Neural cell (in vitro differentiated cells): ENCODE results near the gene TEX35. TPM values are rescaled to one million over a fixed set of nuclear protein-coding genes. Genes with fewer than 3 reads are reported as not detected.

Experiments
- H2AFZ ChIP-seq: fragments of 200-600, 300-800 bp; sonication (generic), shearing (Covaris generic); 2 replicates; pipeline ENCODE4 v1.6.0; 2014; ENCODE audit warnings: low read depth, mild to moderate bottlenecking, antibody characterized with exemption, low read length, moderate library complexity
- H3F3A ChIP-seq: fragments of 200-600 bp; shearing (Covaris generic); 2 replicates; pipeline ENCODE4 v1.6.1; 2016; ENCODE audit warnings: mild to moderate bottlenecking, moderate library complexity, mixed read lengths, antibody characterized with exemption, low read length; ENCODE audit not compliant: insufficient read depth, poor library complexity, severe bottlenecking
- H3K27ac ChIP-seq: fragments of 200-600, 300-800 bp; sonication (generic), shearing (Covaris generic); 2 replicates; pipeline ENCODE4 v1.5.1; 2014; ENCODE audit warnings: mild to moderate bottlenecking, low read length, moderate library complexity
- H3K27me3 ChIP-seq: fragments of 300-800, 200-600 bp; sonication (generic), shearing (Covaris generic); 2 replicates; pipeline ENCODE4 v1.6.0; 2014; ENCODE audit warnings: mild to moderate bottlenecking, low read depth, low read length, moderate library complexity; ENCODE audit not compliant: insufficient read depth
- H3K36me3 ChIP-seq: fragments of 300-800, 200-600 bp; sonication (generic), shearing (Covaris generic); 2 replicates; pipeline ENCODE4 v1.5.1; 2014; ENCODE audit warnings: mild to moderate bottlenecking, antibody characterized with exemption, low read length, moderate library complexity; ENCODE audit not compliant: insufficient read depth
- H3K4me2 ChIP-seq: fragments of 300-800, 200-600 bp; sonication (generic), shearing (Covaris generic); 2 replicates; pipeline ENCODE4 v1.6.0; 2014; ENCODE audit warnings: mild to moderate bottlenecking, low read length
- H3K4me3 ChIP-seq: fragments of 300-800, 200-600 bp; sonication (generic), shearing (Covaris generic); 2 replicates; pipeline ENCODE4 v1.5.1; 2014; ENCODE audit warnings: mild to moderate bottlenecking, low read length, moderate library complexity
- H3K79me2 ChIP-seq: fragments of 200-600 bp; shearing (Covaris generic); replicated peaks from 2 replicates; pipeline ENCODE4 v1.6.0; 2014; ENCODE audit warnings: mild to moderate bottlenecking, low read length, moderate library complexity; ENCODE audit not compliant: insufficient read depth
- H3K9ac ChIP-seq: fragments of 300-800, 200-600 bp; sonication (generic), shearing (Covaris generic); 2 replicates; pipeline ENCODE4 v1.6.1; 2016; ENCODE audit warnings: mild to moderate bottlenecking, low read length, mixed read lengths
- H3K9me2 ChIP-seq: fragments of 200-600 bp; shearing (Covaris generic); 2 replicates; pipeline ENCODE4 v1.6.1; 2016; ENCODE audit warnings: mild to moderate bottlenecking, low read length, mixed read lengths; ENCODE audit not compliant: insufficient read depth
- H3K9me3 ChIP-seq: fragments of 200-600, 300-800 bp; sonication (generic), shearing (Covaris generic); 2 replicates; pipeline ENCODE4 v1.6.1; 2016; ENCODE audit warnings: mild to moderate bottlenecking, mixed run types, low read length, moderate library complexity, mixed read lengths
- H4K20me1 ChIP-seq: fragments of 200-600 bp; shearing (Covaris generic); 2 replicates; pipeline ENCODE4 v1.6.1; 2016; ENCODE audit warnings: mild to moderate bottlenecking, mixed run types; ENCODE audit not compliant: insufficient read depth
- EP300 ChIP-seq: fragments of 450-650 bp; conservative IDR thresholded peaks from 2 replicates; pipeline ENCODE4 v1.6.1; 2014; ENCODE audit warnings: antibody characterized with exemption, mild to moderate bottlenecking, moderate library complexity; ENCODE audit not compliant: poor library complexity, severe bottlenecking
- EZH2 ChIP-seq: fragments of 200-600, 300-800 bp; shearing (Covaris generic), sonication (generic); IDR thresholded peaks from 2 replicates; pipeline ENCODE4 v1.6.1; 2014; ENCODE audit warnings: antibody characterized with exemption, low read length, borderline replicate concordance, mild to moderate bottlenecking; ENCODE audit not compliant: insufficient read depth, poor library complexity, severe bottlenecking
- MXI1 ChIP-seq: fragments of 450-650 bp; conservative IDR thresholded peaks from 2 replicates; pipeline ENCODE4 v1.6.1; 2014; ENCODE audit warnings: antibody characterized with exemption, mild to moderate bottlenecking; ENCODE audit not compliant: poor library complexity, severe bottlenecking
- POLR2AphosphoS5 ChIP-seq: IDR thresholded peaks from 2 replicates; pipeline ENCODE4 v1.6.1; 2012
- RAD21 ChIP-seq: fragments of 450-650 bp; conservative IDR thresholded peaks from 2 replicates; pipeline ENCODE4 v1.6.1; 2014; ENCODE audit warnings: antibody characterized with exemption, mild to moderate bottlenecking, moderate library complexity
- REST ChIP-seq: IDR thresholded peaks from 2 replicates; pipeline ENCODE4 v1.6.1; 2012; ENCODE audit warnings: borderline replicate concordance
- SMC3 ChIP-seq: fragments of 450-650 bp; conservative IDR thresholded peaks from 2 replicates; pipeline ENCODE4 v1.6.1; 2014; ENCODE audit warnings: antibody characterized with exemption, mild to moderate bottlenecking, moderate library complexity; ENCODE audit not compliant: poor library complexity
- TAF1 ChIP-seq: IDR thresholded peaks from 2 replicates; pipeline ENCODE4 v1.6.1; 2012; ENCODE audit warnings: low read depth
- polyA plus RNA-seq: library from polyadenylated mRNA; depleted of rRNA; stranded (reverse); fragments of >200 nt; gene quantifications from 2 replicates; pipeline ENCODE4 v1.2.3, GENCODE V29; 2014
- TF ChIP-seq, protein P1 (sequence below): fragments of 450-650 bp; IDR thresholded peaks from 2 replicates; pipeline ENCODE4 v1.5.1; 2014; ENCODE audit warnings: antibody characterized with exemption, mild to moderate bottlenecking, moderate library complexity; ENCODE audit not compliant: poor library complexity, severe bottlenecking

The TEX35 gene
- polyA plus RNA-seq, 1 donor from 2014 or later: not detected

DNA sequence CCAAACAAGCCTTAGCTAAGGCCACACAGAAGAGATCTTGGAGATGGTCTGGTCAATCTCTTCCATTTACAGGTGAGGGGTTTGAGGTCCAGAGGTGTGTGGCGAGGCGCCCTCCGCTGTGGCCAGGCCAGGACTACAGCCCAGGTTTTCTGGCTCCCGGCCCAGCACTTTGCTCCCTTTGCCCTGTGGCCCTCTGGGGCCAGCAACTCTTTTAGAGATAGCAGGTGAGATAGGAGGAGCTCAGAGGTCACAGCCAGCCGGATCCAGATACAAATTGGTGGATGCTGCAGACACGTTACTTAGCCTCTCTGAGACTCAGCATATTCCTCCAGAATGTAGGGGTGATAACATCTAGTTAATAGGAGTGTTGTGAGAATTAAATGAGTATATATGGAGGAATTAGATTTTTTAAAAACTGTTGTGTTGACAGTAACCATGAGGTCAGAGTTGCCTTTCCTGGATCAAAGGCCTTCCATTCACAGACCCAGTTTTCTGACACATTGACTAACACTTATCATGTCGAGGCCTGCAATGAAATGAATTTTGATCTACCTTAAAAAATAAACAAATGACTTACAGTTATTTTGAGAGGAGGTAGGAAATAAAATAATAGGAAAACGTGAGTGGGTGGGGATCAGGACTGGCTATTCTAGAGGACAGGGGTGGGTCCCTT is 16.6 kb downstream of the TEX35 start:
- H3K4me2 ChIP-seq: no peak overlapping the region
- no peaks in the 10 kb centered on the region for H3K36me3 ChIP-seq
- H3K27ac ChIP-seq: no peak overlapping the region
- no peak overlapping the region for H2AFZ ChIP-seq
- H3K9me3 ChIP-seq: no peaks in the 10 kb centered on the region
- H3K9ac ChIP-seq: no peak overlapping the region
- no peak for TF ChIP-seq SMC3
- no peak for TF ChIP-seq POLR2AphosphoS5
- no peak for TF ChIP-seq EP300
- no peak for TF ChIP-seq EZH2
- TF ChIP-seq, protein P1, sequence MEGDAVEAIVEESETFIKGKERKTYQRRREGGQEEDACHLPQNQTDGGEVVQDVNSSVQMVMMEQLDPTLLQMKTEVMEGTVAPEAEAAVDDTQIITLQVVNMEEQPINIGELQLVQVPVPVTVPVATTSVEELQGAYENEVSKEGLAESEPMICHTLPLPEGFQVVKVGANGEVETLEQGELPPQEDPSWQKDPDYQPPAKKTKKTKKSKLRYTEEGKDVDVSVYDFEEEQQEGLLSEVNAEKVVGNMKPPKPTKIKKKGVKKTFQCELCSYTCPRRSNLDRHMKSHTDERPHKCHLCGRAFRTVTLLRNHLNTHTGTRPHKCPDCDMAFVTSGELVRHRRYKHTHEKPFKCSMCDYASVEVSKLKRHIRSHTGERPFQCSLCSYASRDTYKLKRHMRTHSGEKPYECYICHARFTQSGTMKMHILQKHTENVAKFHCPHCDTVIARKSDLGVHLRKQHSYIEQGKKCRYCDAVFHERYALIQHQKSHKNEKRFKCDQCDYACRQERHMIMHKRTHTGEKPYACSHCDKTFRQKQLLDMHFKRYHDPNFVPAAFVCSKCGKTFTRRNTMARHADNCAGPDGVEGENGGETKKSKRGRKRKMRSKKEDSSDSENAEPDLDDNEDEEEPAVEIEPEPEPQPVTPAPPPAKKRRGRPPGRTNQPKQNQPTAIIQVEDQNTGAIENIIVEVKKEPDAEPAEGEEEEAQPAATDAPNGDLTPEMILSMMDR: no peak
- TF ChIP-seq RAD21: no peak
- TF ChIP-seq TAF1: no peak
- TF ChIP-seq REST: no peak
- TF ChIP-seq MXI1: no peak
- no peaks in the 10 kb centered on the region for H3F3A ChIP-seq
- no peak overlapping the region for H3K4me3 ChIP-seq
- H3K79me2 ChIP-seq: no peaks in the 10 kb centered on the region
- no peaks in the 10 kb centered on the region for H3K27me3 ChIP-seq
- no peaks in the 10 kb centered on the region for H4K20me1 ChIP-seq
- H3K9me2 ChIP-seq: no peaks in the 10 kb centered on the region

DNA sequence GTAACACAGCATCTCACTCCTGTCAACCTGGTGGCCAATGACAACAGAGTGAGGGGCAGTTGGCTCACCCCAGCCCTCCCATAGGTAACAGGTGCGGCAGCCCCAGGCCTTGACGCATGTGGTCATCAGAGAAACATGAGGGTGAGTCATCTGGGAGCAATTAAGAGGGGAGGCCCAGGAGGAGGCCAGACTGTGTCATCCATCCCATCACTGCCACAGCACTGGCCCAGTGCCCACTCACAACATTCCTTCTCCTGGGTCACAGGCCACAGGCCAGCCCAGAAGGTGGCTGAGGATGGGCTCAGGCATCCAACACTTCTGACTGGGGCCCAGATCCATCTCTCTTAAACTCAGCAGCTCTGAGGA is 17.1 kb downstream of the TEX35 start:
- Histone ChIP-seq H3K4me3 (no peak overlapping the region), H3K27me3 (no peaks in the 10 kb centered on the region), H3K4me2 (no peak overlapping the region), H3K9me3 (no peaks in the 10 kb centered on the region), H2AFZ (no peak overlapping the region), H3K27ac (no peak overlapping the region), H3F3A (no peaks in the 10 kb centered on the region), H3K79me2 (no peaks in the 10 kb centered on the region), H3K9ac (no peak overlapping the region), H3K9me2 (no peaks in the 10 kb centered on the region), H4K20me1 (no peaks in the 10 kb centered on the region), H3K36me3 (no peaks in the 10 kb centered on the region)
- TF ChIP-seq MXI1 (no peak), EP300 (no peak), RAD21 (no peak), TAF1 (no peak), POLR2AphosphoS5 (no peak), EZH2 (no peak), REST (no peak), SMC3 (no peak)
- TF ChIP-seq, protein P1: no peak
